NCI-H1694 (cell line): Measurements from ENCODE around the gene CSRP1.
"Not testable (repeated sequence)": the region's sequence is repeated elsewhere in the genome, so short reads cannot be mapped to it uniquely, and the experiment has no call there.

ENCODE experiments used
- DNase-seq: peaks from one replicate; lab custom pipeline; 2025; lab: John Stamatoyannopoulos, UW

The CSRP1 gene

GRCh38 chr1:201497935-201498509, 8.9 kb downstream of the CSRP1 start:
- no peak for DNase-seq

- no peak for DNase-seq
Measured at GRCh38 chr1:201496296-201496690, 10.6 kb downstream of the CSRP1 start.

- DNase-seq: no peak
Measured at GRCh38 chr1:201495551-201496295, 11.2 kb downstream of the CSRP1 start.

GRCh38 chr1:201493757-201494617, 12.9 kb downstream of the CSRP1 start:
- DNase-seq: no peak

- not testable (repeated sequence) for DNase-seq
Measured at GRCh38 chr1:201493026-201493656, 13.8 kb downstream of the CSRP1 start.

- DNase-seq: no peak
Measured at GRCh38 chr1:201491896-201492511, 14.9 kb downstream of the CSRP1 start.

GRCh38 chr1:201490708-201491131, 16.2 kb downstream of the CSRP1 start:
- no peak for DNase-seq

GRCh38 chr1:201489643-201490261, 17.2 kb downstream of the CSRP1 start:
- no peak for DNase-seq

- DNase-seq: no peak
Measured at GRCh38 chr1:201488830-201489589, 17.9 kb downstream of the CSRP1 start.

- DNase-seq: no peak
Measured at GRCh38 chr1:201487742-201488141, 19.2 kb downstream of the CSRP1 start.

GRCh38 chr1:201486187-201486586, 20.7 kb downstream of the CSRP1 start:
- no peak for DNase-seq

GRCh38 chr1:201485184-201485774, 21.6 kb downstream of the CSRP1 start:
- DNase-seq: no peak

- no peak for DNase-seq
Measured at GRCh38 chr1:201483373-201483949, 23.5 kb downstream of the CSRP1 start.

- no peak for DNase-seq
Measured at GRCh38 chr1:201482755-201483154, 24.2 kb downstream of the CSRP1 start.

GRCh38 chr1:201481761-201482493, 25.0 kb downstream of the CSRP1 start:
- DNase-seq: peak; percentile 90

- DNase-seq: no peak
Measured at GRCh38 chr1:201481004-201481380, 25.9 kb downstream of the CSRP1 start.

- DNase-seq: peak; percentile 91
Measured at GRCh38 chr1:201480231-201481003, 26.5 kb downstream of the CSRP1 start.

- DNase-seq: no peak
Measured at GRCh38 chr1:201479201-201479730, 27.7 kb downstream of the CSRP1 start.
